Measurements from ENCODE around the gene POU2F1.

The POU2F1 gene

GRCh38 chr1:167430134-167430848 is 209.6 kb downstream of the POU2F1 start:
- POLR2A ChIA-PET, result no interaction called here
- H3K27ac ChIP-seq (ENCODE audit: extremely low read depth, low read depth, low read length), result no peak overlapping the region
- no peaks in the 10 kb centered on the region for H3K4me1 ChIP-seq (ENCODE audit: control insufficient read depth, insufficient read depth, low read length)
- no peak overlapping the region for H3K4me3 ChIP-seq (ENCODE audit: low read depth, low read length)
- no peaks in the 10 kb centered on the region for H3K9me3 ChIP-seq (ENCODE audit: control insufficient read depth, insufficient read depth, low read depth, low read length)
- TF ChIP-seq ZNF416 (tag by site-specific recombination; IDR thresholded peaks at IDR 0.05) (no peak), HOXA7 (CRISPR knock-in tag; IDR thresholded peaks at IDR 0.05; ENCODE audit: borderline replicate concordance) (no peak), ZNF26 (tag by site-specific recombination; IDR thresholded peaks at IDR 0.05) (no peak)
- CTCF ChIA-PET, result interaction anchor here (0.9 to 2.3 kb wide), 2 partner anchors 12 to 13 kb away, joined by 4 to 6 read pairs; no protein-coding TSS in a partner anchor
- no peaks in the 10 kb centered on the region for H3K36me3 ChIP-seq (ENCODE audit: control insufficient read depth in 2 of 2, insufficient read depth in 1 of 2, low read length in 2 of 2)

GRCh38 chr1:167430849-167431242 is 210.2 kb downstream of the POU2F1 start:
- ChIA-PET CTCF (interaction anchor here (0.9 to 2.3 kb wide), 2 partner anchors 12 to 13 kb away, joined by 4 to 6 read pairs; no protein-coding TSS in a partner anchor), POLR2A (interaction anchor here (0.6 kb wide), 1 partner anchor 183 kb away, joined by 5 read pairs; no protein-coding TSS in a partner anchor)
- Histone ChIP-seq H3K4me3 (ENCODE audit: low read depth, low read length) (no peak overlapping the region), H3K9me3 (ENCODE audit: control insufficient read depth, insufficient read depth, low read depth, low read length) (no peaks in the 10 kb centered on the region), H3K27ac (ENCODE audit: extremely low read depth, low read depth, low read length) (no peak overlapping the region), H3K36me3 (ENCODE audit: control insufficient read depth in 2 of 2, insufficient read depth in 1 of 2, low read length in 2 of 2) (no peaks in the 10 kb centered on the region), H3K4me1 (ENCODE audit: control insufficient read depth, insufficient read depth, low read length) (no peaks in the 10 kb centered on the region)
- no peak for TF ChIP-seq ZNF354C (tag by site-specific recombination; IDR thresholded peaks at IDR 0.05; ENCODE audit: borderline replicate concordance, low read depth)
- TF ChIP-seq ZFP41 (tag by site-specific recombination; IDR thresholded peaks at IDR 0.05; ENCODE audit: borderline replicate concordance), result no peak
- no peak for TF ChIP-seq HOXA7 (CRISPR knock-in tag; IDR thresholded peaks at IDR 0.05; ENCODE audit: borderline replicate concordance)
- no peak for TF ChIP-seq ZBTB8A (tag by site-specific recombination; IDR thresholded peaks at IDR 0.05)
- no peak for TF ChIP-seq ZNF138 (tag by site-specific recombination; IDR thresholded peaks at IDR 0.05; ENCODE audit: borderline replicate concordance)
- TF ChIP-seq ZNF174 (tag by site-specific recombination; IDR thresholded peaks at IDR 0.05), result no peak
- TF ChIP-seq ZNF514 (tag by site-specific recombination; IDR thresholded peaks at IDR 0.05), result no peak
- no peak for TF ChIP-seq ZNF561 (tag by site-specific recombination; IDR thresholded peaks at IDR 0.05; ENCODE audit: borderline replicate concordance)
- TF ChIP-seq ZNF16 (tag by site-specific recombination; IDR thresholded peaks at IDR 0.05; ENCODE audit: low read depth), result no peak
- no peak for TF ChIP-seq ZNF394 (tag by site-specific recombination; IDR thresholded peaks at IDR 0.05; ENCODE audit: borderline replicate concordance)
- no peak for TF ChIP-seq KLF10 (tag by site-specific recombination; IDR thresholded peaks at IDR 0.05)
- no peak for TF ChIP-seq ZNF157 (tag by site-specific recombination; IDR thresholded peaks at IDR 0.05)

GRCh38 chr1:167431261-167431908 is 210.7 kb downstream of the POU2F1 start:
- no peaks in the 10 kb centered on the region for H3K36me3 ChIP-seq (ENCODE audit: control insufficient read depth in 2 of 2, insufficient read depth in 1 of 2, low read length in 2 of 2)
- 0 out of 2 replicates have a peak, but pooled peaks have one; percentile 22 for TF ChIP-seq SCRT2 (tag by site-specific recombination; IDR thresholded peaks at IDR 0.05)
- no peak for TF ChIP-seq AEBP2 (tag by site-specific recombination; IDR thresholded peaks at IDR 0.05; ENCODE audit: borderline replicate concordance)
- H3K4me1 ChIP-seq (ENCODE audit: control insufficient read depth, insufficient read depth, low read length), result no peaks in the 10 kb centered on the region

More at GRCh38 chr1:167431261-167431908, 210.7 kb downstream of the POU2F1 start:
- ChIA-PET POLR2A (interaction anchor here (0.6 kb wide), 1 partner anchor 183 kb away, joined by 5 read pairs; no protein-coding TSS in a partner anchor), CTCF (interaction anchor here (0.9 kb wide), 1 partner anchor 14 kb away, joined by 4 read pairs; no protein-coding TSS in a partner anchor)
- no peaks in the 10 kb centered on the region for H3K9me3 ChIP-seq (ENCODE audit: control insufficient read depth, insufficient read depth, low read depth, low read length)
- H3K4me3 ChIP-seq (ENCODE audit: low read depth, low read length), result no peak overlapping the region
- no peak overlapping the region for H3K27ac ChIP-seq (ENCODE audit: extremely low read depth, low read depth, low read length)

Data from HEK293 (cell line).